Measurements from ENCODE around the gene TRABD2B. TPM values are rescaled to one million over a fixed set of nuclear protein-coding genes. Genes with fewer than 3 reads are reported as not detected.
"Not testable (repeated sequence)": the region's sequence is repeated elsewhere in the genome, so short reads cannot be mapped to it uniquely, and the experiment has no call there.

The TRABD2B gene
- total RNA-seq, 1 experiment from 2014 or later: not detected

DNA sequence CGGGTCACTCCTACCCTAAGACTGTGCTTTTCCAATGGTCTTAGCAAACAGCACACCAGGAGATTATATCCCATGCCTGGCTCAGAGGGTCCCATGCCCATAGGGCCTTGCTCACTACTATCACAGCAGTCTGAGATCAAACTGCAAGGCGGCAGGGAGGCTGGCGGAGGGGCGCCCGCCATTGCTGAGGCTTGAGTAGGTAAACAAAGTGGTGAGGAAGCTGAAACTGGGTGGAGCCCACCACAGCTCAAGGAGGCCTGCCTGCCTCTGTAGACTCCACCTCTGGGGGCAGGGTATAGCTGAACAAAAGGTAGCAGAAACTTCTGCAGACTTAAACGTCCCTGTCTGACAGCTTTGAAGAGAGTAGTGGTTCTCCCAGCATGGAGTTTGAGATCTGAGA lies 40.7 kb downstream of the TRABD2B start:
- in situ Hi-C loops (cut with HindIII; ENCODE audit: low pct_unique_long_range_greater_than_20kb, low sequenced_read_pairs); DNase-seq (ENCODE audit: low read depth, low spot score): not testable (repeated sequence)

DNA sequence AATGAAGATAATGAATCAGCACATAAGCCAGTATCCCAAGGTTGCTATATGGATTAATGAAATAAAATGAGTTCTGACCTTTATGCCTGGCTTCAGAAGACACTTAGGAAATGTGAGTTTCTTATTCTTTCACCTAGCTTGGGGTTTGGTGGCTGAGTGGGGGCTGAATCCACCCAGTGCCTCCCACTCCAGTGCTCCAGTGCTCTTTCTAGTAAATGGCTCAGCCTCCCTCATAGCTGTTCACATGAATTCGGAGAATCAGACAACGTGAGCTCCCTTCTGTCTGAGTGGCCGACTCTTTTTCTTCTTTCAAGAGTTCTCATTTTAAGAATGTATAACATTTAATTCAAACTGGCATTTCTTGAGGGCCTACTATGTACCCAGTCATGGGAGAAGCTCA lies 43.5 kb downstream of the TRABD2B start:
- in situ Hi-C loops (cut with HindIII; ENCODE audit: low pct_unique_long_range_greater_than_20kb, low sequenced_read_pairs): no loop called here

DNA sequence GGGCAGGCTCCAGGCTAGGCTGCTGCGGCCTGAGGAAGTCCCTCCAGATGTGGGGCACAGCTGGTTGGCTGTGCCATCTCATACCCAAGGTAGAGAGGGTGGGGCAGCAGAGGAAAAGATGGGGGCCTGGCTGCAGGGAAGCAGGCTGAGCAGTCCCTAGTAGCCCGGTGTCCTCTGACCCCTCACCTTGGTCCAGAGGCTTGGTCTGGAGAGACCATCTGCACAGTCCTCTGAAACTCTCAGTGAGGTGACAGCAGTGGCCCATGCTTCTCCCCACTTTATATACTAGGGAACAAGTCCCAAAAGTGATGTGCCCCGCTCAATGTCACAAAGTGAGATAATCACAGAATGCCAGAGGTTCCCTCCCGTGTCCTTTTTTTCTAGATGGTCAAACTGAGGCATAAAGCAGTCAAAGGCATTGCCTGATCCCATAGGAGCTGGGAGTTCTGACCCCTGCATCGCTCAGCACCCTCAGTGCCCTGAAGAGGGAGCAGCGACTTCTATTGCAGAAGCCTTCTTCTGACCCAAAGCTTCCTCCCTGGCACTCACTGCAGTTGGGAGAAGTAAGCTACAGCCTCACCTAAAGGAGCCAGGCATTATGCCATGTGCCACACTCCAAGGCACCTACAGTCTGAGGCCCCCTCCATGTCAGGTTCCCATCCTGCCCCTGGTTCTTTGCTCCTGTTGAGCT lies 45.5 kb downstream of the TRABD2B start:
- in situ Hi-C loops (cut with HindIII; ENCODE audit: low pct_unique_long_range_greater_than_20kb, low sequenced_read_pairs): no loop called here
- DNase-seq (ENCODE audit: low read depth, low spot score): peak; percentile 28

More for the DNA sequence above, 43.5 kb downstream of the TRABD2B start:
- no peak for DNase-seq (ENCODE audit: low read depth, low spot score)

DNA sequence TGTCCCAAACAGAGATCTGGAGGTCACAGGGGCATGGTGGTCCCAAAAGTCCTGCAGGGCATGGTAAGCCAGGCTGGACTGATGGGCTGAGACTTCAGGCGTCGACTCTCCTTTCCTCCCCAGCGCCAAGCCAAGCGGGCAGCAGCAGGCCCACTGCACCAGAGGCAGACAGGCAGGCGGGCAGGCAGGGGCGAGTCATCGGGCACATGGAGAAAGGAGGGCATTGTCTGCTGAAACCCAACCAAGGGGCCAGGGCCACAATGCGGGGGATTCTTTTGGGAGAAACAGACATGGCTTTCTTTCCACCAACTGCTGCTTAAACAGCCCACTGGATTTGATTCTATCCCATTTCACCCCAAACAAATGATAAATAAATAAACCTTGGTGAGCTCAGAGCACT lies 46.2 kb downstream of the TRABD2B start:
- peak; percentile 74 for DNase-seq (ENCODE audit: low read depth, low spot score)
- in situ Hi-C loops (cut with HindIII; ENCODE audit: low pct_unique_long_range_greater_than_20kb, low sequenced_read_pairs): no loop called here

DNA sequence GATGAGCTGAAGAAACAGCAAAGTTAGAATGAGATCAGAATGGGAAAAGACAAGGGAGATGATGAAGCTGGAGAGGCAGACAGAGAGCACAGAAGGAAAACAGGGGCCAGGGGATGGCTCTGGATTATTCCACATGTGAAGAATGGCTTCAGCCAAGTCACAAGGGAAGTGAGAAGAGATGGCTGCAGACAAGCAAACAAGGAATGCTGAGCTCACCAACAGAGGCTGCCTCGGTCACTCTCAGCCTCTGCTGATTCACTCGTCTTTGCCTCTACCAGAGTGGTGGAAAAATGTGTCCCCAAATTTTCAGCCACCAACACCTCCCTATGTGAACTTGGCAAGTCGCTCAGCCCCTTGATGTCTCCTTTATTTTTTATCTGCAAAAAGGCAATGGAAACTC lies 46.7 kb downstream of the TRABD2B start:
- DNase-seq (ENCODE audit: low read depth, low spot score): no peak
- in situ Hi-C loops (cut with HindIII; ENCODE audit: low pct_unique_long_range_greater_than_20kb, low sequenced_read_pairs): no loop called here

DNA sequence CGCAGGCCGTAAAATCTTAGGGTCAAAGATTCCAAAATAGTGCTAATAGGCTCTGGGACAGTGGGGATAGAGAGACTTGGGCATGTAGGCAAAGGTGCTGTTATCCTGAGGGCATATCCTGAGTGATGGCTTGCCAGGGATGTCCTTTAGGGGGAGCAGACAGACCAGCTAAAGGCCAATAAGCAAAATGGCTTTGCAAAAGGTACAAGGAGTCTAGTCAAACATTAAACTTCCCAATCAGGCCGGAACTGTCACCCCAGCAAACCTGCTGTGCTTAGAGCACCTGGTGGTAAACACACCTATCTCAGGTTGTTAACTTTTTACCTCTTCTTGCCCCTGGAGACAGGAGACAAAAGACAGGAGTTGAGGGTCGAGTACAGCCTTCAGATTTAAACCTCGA lies 49.1 kb downstream of the TRABD2B start:
- peak; percentile 34 for DNase-seq (ENCODE audit: low read depth, low spot score)
- in situ Hi-C loops (cut with HindIII; ENCODE audit: low pct_unique_long_range_greater_than_20kb, low sequenced_read_pairs): no loop called here

DNA sequence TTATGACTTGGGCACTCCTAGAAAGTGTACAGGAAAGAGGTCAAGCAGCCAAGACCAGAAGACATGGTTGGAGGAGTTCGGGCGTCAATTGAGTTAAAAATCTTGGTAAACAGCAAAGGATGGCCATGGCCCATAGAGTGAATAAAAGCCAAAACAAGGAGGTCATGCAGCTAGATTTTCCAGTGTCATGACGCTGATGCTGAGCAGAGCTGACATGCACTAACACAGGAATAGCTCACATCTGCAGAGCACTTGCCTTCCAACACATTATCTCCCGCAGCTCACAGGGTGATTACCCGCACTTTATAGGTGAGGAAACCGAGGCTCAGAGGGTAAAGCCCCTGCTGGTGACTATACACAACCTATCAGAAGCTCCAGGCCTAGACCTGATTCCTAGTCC lies 49.7 kb downstream of the TRABD2B start:
- in situ Hi-C loops (cut with HindIII; ENCODE audit: low pct_unique_long_range_greater_than_20kb, low sequenced_read_pairs): no loop called here
- DNase-seq (ENCODE audit: low read depth, low spot score): no peak

DNA sequence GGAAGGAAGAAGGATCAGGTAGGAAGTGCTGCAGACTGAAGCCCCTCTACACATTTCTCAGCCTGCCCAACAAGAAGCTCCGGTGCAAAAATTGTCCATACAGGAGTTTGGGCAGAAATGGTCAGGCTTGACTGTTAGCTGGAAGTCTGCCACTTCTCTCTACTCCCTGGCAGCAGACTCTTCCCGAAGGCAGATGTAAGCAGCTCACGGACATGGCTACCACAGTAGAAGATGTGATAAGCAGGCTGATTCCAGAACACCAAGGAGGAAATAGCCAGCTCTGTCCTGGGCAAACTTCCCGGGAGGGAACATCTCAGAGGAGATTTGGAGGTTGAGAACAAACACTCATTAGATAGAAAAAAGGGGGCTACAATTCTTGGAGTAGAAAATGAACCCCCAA lies 52.6 kb downstream of the TRABD2B start:
- DNase-seq (ENCODE audit: low read depth, low spot score): no peak
- in situ Hi-C loops (cut with HindIII; ENCODE audit: low pct_unique_long_range_greater_than_20kb, low sequenced_read_pairs): no loop called here

DNA sequence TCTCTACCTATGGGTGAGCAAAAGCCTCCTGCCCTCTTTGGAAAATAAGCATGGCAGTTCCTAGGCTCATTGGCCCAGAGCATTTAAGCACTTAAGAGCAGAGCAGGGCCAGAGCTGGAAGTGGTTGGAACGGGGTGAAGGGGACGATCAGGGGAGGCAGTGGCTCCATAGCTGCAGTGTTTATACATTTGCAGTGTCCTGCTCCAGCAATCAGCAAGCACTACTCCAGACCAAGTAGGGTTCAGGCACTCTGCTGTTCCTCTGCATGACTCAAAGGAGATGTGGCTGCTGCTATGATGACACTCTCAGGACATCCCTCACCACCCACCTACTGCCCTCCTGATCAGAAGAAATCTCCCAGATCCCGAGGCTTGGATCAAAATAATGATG lies 55.0 kb downstream of the TRABD2B start:
- in situ Hi-C loops (cut with HindIII; ENCODE audit: low pct_unique_long_range_greater_than_20kb, low sequenced_read_pairs): no loop called here
- no peak for DNase-seq (ENCODE audit: low read depth, low spot score)

DNA sequence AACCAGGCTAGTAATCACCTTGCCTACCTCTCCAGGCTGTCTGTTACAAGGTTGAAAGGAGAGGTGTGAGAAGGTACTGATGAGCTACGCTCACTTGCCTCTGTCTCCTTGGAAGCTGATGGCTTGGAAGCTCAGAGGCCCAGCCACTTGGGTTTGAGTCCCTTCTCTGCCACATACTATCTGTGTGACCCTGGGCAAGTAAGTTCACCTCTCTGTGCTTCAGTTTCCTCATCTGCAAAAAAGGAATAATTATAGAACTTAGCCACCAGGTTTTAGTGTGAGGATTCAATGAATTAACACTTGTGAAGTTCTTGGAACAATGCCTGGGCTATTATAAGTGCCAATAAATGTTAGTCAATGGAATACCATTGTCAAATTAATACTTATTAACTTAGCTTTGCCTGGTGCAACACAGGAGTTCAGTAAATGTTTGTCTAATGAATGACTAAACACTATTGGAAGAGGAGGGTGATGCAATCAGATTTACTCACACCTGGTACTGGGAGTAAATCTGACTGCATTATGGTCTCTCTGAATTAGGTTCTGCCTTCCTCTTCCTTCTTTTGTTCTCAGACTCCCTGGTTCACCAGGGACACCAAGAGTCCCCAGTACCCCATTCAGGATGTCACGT lies 55.5 kb downstream of the TRABD2B start:
- DNase-seq (ENCODE audit: low read depth, low spot score): no peak
- in situ Hi-C loops (cut with HindIII; ENCODE audit: low pct_unique_long_range_greater_than_20kb, low sequenced_read_pairs): no loop called here

DNA sequence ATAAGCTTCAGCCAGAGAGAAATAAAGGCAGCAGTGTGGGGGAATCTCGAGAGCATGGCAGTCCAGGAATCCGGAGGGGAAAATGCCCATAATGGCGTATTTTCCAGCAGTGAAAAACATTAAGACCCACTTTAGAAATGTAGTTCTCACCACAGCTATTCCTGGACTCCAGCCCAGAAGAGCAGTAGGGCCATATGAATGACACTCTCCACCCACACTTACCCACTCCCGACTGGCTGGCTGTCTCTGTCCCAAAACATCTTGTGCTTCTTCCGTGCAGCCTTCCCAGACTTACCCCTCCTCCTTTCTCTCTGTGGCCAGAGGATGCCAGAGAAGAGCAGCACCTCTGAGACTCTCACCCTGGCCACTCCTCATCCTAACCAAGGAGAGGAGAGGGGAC lies 56.4 kb downstream of the TRABD2B start:
- in situ Hi-C loops (cut with HindIII; ENCODE audit: low pct_unique_long_range_greater_than_20kb, low sequenced_read_pairs): no loop called here
- no peak for DNase-seq (ENCODE audit: low read depth, low spot score)

DNA sequence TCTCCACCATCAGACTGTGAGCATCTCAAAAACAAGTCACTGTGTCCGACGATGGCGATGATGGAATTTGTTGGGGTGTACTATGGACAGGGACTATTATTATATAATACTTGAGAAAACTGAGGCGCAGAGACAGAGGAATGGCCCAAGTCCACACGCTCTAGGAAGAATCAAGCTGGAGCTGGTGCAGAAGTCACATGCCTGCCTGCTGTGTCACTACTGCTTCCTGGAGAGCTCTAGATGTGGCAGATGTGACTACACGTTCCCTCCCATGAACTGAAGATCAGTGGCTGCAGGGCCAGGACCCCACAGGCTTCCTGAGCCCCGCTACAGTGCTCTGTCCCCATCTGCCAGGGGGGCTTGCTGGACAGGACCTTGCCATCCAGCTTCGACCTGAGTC lies 56.9 kb downstream of the TRABD2B start:
- in situ Hi-C loops (cut with HindIII; ENCODE audit: low pct_unique_long_range_greater_than_20kb, low sequenced_read_pairs): no loop called here
- no peak for DNase-seq (ENCODE audit: low read depth, low spot score)

DNA sequence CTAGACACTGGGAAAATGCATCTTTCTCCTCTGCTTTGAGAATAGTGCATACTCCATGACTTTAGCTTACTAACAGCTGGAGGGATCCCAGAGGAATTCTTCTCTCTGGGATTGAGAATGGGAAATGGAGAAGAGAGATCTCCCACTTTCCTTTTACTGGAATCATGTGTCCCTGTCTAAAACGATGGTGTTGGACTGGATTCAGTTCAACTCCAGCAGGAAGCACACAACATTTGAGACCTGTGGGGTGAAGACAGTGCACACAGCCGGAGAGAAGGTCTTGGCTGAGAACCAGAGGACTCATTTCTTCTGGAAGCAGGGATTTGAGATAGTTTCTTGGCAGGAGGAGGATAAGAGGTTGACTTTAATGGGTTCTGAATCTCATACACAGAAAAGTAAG lies 58.7 kb downstream of the TRABD2B start:
- in situ Hi-C loops (cut with HindIII; ENCODE audit: low pct_unique_long_range_greater_than_20kb, low sequenced_read_pairs): no loop called here

DNA sequence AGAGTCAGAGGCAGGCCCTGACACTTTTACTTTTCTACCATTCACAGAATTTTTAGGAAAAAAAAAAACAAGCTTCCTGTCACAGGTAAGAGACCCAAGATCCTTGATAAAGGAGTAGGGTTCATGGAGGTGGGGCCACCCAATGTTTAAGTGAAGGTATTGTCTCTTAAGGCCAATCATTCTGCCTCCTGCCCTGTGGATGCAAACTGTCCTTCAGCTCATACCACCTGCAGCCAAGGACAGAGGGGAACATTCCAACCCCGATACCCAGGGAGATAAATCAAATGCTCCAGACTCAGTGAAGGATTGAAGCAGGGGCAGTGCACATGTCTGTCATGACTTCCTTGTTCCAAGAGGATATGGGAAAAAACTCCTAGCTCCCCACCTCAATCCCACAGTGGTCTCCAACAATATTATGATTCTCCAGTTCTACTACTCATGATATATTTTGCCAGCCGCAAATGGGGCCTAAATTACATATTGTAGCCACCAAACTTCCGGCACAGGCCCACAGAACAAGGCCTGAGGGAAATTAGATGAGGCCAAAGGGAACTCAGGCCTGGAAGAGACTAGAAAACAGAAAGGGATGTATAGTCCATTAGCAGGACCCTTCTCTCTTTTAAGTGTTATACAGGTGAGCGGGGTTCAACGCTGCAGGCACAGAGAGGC lies 59.5 kb downstream of the TRABD2B start:
- DNase-seq (ENCODE audit: low read depth, low spot score): no peak
- in situ Hi-C loops (cut with HindIII; ENCODE audit: low pct_unique_long_range_greater_than_20kb, low sequenced_read_pairs): no loop called here

More for the DNA sequence above, 58.7 kb downstream of the TRABD2B start:
- DNase-seq (ENCODE audit: low read depth, low spot score): no peak

DNA sequence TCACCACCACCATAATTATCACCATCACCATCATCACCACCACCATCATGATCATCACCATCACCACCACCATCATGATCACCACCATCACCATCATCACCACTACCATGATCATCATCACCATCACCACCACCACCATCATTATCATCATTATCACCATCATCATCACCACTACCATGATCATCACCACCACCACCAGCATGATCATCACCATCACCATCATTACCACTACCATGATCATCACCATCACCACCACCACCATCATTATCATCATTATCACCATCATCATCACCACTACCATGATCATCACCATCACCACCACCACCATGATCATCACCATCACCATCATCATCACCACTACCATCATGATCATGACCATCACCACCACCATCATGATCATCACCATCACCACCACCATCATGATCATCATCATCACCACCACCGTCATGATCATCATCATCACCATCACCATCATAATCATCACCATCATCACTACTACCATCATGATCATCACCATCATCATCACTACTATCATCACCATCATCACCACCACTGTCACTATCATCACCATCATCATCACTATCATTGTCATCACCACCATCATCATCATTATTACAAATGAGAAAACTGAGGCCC lies 60.2 kb downstream of the TRABD2B start:
- DNase-seq (ENCODE audit: low read depth, low spot score): no peak
- in situ Hi-C loops (cut with HindIII; ENCODE audit: low pct_unique_long_range_greater_than_20kb, low sequenced_read_pairs): no loop called here

DNA sequence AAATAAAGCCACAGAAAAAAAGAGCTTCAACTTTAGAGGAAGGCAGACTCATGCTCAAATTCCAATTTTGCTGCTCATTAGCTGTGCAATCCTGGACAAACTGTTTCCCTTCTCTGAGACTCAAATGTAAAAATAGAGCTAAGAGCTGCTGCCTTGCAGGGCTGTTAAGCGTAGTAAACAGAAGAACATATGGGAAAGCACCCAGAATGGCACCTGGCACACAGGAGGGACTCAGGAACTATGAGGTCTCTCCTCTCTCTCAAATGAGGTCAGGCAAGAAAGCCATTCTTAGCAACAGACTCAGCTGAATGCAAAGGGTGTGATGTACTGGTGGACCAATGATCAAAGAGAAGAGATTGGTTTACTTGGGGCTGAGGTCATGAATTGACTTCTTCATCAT lies 61.3 kb downstream of the TRABD2B start:
- in situ Hi-C loops (cut with HindIII; ENCODE audit: low pct_unique_long_range_greater_than_20kb, low sequenced_read_pairs): no loop called here
- DNase-seq (ENCODE audit: low read depth, low spot score): no peak

DNA sequence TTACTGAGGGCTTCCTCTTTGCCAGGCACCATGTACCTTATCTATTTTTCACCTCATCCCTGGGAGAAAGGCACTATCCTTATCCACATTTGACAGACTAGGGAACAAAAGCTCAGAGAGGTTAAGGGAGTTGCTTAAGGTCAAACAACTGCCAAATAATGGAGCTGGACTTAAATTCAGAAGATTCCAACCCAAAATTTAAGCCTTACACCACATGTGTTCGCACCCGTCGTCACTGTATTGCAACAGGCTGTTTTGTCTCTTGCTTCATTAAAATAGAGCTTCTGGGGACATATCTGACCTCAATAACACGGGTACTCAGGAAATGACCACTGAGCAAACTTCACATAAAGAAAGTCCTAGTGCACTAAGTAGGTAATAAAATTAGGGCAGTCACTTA lies 62.0 kb downstream of the TRABD2B start:
- no peak for DNase-seq (ENCODE audit: low read depth, low spot score)
- in situ Hi-C loops (cut with HindIII; ENCODE audit: low pct_unique_long_range_greater_than_20kb, low sequenced_read_pairs): no loop called here

DNA sequence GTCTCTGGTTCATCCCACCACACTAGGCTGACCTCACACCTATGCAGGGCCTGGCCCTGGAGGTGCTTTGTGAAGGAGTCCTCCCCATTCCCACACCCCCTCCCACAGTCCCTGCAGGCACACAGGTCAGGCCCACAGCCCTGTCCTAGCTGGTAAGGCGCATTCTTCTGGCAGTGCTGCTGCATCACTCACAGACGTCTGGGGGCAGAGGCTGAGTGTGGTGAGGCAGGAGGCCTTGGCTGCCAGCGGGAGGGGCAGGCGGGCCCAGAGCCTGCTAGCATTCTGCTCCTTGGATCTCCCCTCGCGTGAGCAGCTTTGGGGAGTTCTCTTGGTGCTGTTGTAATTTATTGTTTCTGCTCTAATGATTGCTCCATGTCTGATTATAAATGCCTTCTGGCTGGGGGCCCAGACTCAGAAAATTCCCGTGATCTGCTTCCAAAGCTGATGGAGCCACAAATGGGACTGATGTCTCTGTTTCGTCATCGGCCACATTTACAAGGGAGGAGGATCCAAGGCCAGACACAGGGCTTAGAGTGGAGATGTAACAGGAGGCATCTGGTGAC lies 62.9 kb downstream of the TRABD2B start:
- no peak for DNase-seq (ENCODE audit: low read depth, low spot score)

More for the DNA sequence above, 62.9 kb downstream of the TRABD2B start:
- in situ Hi-C loops (cut with HindIII; ENCODE audit: low pct_unique_long_range_greater_than_20kb, low sequenced_read_pairs): no loop called here

Measured in SK-MEL-5 (cell line).